Stimulated activated CD4-positive, alpha-beta T cell treated with anti-CD3 and anti-CD28 coated beads, Interleukin-12 subunit alpha, Interleukin-12 subunit beta, amount 100 ng/mL, for 24 hours (primary cell): ENCODE results near the gene CST2.
"Not testable (repeated sequence)": the region's sequence is repeated elsewhere in the genome, so short reads cannot be mapped to it uniquely, and the experiment has no call there.

Experiments used
- DNase-seq, 2 experiments: peaks; one replicate each; pipeline ENCODE4 v3.0.0-alpha.2; 2020; ENCODE audit warnings: low read depth in 2 of 2

The CST2 gene

DNA sequence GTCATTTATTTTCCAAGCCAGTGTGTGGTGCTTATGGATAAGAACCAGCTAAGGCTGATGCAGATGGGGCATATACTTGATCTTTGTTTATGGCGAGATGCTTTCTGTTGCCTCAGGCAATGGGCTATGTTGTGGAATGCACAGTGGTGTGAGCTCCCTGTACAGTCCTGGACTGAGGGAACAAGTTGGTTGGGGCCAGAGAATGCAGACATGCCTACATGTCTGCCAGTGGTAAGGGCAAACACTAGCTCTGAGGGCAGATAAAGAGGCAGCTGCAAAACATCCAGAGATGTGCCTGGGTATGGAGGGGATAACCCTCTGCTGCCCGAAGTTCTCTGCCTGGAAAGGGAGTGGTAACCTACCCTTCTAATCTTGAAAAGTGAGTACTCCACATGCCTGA, 16.2 kb downstream of the CST2 start:
- not testable (repeated sequence) for DNase-seq

DNA sequence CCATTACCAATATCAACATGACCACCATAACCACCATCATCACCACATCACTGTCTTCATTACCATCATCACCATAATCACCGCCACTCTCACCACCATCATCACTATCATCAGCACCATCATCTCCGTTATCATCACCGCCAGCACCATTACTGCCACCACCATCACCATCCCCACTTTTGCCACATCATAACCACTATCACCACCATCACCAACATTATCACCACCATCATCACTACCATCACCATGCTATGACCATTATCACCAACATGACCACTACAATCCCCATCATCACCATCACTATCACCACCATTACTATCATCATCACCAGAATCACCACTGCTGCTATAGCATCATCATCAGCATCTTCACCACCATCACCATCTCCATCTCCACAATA, 25.7 kb downstream of the CST2 start:
- no peak for DNase-seq

DNA sequence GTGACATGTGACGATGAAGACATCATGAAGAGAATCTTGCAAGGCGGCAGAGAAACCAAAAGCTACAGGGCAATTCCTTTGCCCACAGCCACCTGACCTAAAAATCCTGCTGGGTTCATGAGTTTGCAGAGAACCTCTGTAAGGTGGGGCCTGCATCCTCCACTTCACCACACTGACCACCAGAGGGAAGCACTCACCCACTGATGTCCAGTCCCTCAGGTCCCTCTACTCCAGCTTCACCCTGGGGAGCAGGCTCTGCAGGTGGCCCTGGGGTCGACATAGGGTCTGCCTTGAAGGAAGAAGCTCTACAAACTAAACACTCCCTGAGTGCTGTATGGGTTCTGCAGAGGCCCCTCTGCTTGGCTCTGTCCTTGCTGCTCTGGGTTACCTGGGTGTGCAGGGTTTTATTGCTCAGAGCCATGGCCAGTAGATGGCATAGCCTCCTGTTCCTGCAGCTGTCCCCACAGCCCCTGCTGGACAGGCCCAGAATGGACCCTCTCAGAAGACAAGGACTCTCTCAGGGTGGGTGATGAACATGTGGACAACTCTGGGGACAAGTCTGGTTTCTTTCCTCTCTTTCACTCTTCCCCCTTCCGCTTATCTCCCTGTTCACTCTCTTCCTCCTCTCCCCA, 27.2 kb downstream of the CST2 start:
- peak in 1 of 2 experiments; percentile 15 for DNase-seq

DNA sequence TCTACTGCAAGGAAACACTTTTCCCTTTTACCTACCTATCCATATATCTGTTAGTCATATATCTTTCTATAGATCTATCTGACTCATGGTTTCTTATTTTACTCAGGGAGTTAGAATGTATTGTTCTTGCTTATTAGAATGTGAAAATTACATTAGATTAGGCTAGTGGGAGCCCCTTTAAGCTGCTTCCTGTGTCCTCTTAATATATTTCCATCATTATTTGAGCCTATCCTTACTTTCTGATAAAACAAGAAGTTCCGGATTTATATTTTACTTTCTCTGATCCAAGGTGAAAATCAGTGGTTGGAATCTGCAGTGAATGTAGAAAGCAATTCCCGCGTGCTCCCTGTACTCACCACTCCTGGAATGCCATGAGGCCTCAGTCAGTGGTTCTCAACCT, 31.0 kb downstream of the CST2 start:
- DNase-seq, result no peak

DNA sequence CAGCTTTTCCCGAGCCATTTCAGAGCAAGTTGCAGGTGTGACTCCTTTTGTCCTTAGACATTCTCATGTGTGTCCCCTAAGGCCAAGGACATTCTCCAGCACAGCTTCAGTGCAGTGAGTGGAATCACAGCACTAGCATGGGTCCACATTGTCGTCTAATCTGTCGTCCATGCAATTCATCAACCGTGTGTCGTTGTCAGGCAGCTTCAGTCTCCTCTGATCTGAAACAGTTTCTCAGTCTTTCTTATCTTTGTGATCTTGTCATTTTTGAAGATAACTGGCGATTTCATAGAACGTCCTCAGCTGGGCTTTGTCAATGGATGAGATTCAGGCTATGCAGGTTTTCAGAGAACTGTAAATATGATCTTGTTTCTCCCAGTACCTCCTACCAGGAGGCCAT, 31.7 kb downstream of the CST2 start:
- DNase-seq, result no peak

DNA sequence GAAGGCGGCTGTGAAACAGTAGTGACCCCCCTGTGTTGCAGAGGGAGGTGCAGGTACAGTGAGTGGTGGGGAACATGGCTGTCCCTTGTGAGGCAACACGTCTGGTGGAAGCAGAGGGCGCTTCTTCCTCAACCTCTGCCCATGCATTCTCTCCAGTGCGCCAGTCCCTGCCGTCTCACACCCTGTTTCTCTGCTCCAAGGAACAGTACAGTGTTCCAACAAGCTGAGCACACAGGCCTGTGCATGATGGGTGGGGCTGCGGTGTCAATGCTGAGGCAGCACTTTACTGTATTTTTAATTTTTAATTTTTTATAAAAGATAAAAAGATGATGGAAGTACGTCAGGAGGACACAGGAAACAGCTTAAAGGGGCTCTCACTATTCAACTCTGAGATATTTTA, 32.5 kb downstream of the CST2 start:
- no peak for DNase-seq

DNA sequence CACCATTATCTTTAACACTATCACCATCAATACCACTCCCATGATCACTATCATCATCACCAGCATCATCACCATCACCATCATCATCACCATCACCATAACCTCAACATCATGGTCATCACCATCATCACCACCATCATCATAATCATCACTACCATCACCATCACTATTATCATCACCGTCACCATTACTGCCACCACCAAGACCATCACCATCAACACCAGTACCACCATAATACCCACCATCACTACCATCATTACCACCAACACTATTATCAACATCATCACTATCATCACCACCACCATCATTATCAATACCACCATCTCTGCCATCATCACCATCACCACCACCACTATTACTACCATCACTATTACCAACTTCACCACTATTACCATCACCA, 43.1 kb downstream of the CST2 start:
- no peak for DNase-seq

DNA sequence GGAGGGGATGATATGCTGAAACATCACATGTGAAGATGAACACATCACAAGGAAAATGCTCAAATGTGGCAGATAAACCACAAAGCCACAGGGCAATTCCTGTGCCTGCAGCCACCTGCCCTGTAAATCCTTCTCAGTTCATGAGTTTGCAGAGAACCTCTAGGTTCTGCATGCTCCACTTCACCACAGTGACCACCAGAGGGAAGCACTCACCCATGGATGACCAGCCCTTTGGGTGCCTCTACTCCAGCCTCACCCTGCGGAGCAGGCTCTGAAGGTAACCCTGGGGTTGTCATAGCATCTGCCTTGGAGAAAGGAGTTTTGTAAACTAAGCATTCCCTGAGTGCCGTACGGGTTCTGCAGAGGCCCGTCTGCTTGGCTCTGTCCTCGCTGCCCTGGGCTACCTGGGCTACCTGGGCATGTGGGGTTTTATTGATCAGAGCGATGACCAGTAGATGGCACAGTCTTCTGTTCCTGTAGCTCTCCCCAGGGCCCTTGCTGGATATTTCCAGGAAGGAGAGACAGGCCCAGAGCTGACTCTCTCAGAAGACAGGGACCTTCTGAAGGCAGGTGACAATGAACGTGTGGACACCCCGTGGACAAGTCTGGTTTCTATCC, 44.1 kb downstream of the CST2 start:
- DNase-seq, result peak in 1 of 2 experiments; percentile 4

DNA sequence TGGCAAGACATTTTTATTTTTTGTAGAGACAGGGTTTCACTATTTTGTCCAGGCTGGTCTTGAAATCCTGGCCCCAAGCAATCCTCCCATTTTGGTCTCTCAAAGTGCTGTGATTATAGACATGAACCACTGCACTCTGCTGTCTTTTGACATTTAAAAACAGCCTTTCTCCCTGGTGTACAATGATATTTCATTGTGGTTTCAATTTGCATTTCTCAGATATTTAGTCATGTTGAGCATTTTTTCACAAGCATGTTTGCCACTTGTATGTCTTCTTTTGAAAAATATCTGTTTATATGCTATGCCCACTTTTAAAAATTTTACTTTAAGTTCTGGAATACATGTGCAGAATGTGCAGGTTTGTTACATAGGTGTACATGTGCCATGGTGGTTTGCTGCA, 47.9 kb downstream of the CST2 start:
- not testable (repeated sequence) for DNase-seq

DNA sequence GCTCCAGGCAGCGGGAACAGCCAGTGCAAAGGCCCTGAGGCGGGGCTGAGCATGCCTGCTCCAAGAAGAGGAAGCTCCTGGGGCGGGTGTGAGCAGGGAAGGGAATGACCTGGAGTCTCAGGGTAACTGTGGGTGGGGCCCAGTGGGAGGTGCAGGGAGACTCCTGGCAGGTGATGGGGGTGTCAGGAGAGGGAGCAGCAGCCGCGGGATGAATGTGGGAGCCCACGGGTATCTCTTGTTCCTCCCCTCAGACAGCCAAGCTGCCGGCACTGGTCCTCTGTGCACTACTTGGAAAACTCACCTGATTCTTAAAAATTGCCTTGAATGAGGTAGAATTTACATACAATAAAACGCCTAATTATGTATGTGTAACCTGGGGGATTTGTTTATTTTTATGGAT, 49.1 kb downstream of the CST2 start:
- DNase-seq, result not testable (repeated sequence)

DNA sequence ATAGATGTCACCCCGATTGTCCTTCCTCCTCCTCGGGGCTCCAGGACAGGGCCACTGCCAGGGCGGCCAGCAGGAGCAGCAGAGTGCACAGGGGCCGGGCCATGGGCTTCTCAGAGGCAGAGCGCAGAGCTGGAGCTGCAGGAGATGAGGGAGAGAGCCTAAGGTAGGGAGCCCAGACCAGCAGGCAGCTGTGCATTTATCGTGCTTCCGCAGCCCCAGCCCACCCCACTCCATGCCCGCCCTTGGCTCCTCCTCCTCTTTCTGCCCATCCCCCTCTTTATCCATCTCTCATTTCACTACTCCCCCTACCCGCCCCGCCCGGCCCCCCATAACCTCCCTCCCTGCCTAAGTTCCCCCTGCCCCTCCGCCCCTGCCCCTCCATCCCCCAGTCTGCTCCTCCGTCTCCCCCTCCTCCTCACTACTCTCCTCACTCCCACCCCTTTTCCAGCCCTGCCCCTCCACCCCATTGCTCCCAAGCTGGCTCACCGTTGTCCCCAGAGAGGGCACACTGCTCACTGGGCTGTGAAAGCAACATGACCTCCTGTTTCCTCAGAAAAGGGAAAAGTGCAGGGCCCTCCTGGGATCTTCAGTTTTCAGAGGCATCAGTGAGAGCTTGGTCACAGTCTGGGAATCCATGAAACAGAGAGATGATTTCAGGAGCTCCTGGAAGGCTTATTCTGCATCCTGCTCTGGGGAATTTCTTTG, 50.3 kb downstream of the CST2 start:
- no peak for DNase-seq

DNA sequence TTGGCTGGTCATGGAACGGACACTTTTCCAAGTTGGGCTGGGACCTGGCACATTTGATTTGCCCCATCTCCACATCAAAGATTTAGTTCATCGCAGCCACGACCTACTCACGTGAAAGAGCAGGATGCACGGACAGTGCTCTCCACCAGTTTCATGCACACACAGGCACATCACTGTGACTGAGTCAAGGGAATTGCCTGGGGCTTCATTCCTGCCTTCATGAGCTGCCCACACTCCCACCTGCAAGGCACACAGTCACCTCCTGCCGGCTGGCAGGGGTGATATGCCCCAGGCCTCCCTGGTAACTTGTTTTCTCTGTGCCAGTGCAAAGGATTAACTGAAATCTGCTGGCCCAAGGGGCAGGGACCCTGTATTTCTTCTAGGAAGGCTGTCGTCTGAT, 52.4 kb downstream of the CST2 start:
- DNase-seq, result no peak
